ENCODE results near the gene ZNF428.
"Not testable (repeated sequence)": the region's sequence is repeated elsewhere in the genome, so short reads cannot be mapped to it uniquely, and the experiment has no call there.

- TF ChIP-seq CTCF (IDR thresholded peaks at IDR 0.05; ENCODE audit: poor library complexity); EZH2 (IDR thresholded peaks at IDR 0.05; ENCODE audit: borderline replicate concordance): not testable (repeated sequence)
Observed at GRCh38 chr19:43650276-43650675, 30.8 kb upstream of the ZNF428 start.
